Measurements from ENCODE around the gene ALMS1. TPM values are rescaled to one million over a fixed set of nuclear protein-coding genes. Genes with fewer than 3 reads are reported as not detected.

ALMS1 gene
- total and polyA plus RNA-seq, 12 donors = 6.2 to 33.3 (median 12.0) TPM

DNA sequence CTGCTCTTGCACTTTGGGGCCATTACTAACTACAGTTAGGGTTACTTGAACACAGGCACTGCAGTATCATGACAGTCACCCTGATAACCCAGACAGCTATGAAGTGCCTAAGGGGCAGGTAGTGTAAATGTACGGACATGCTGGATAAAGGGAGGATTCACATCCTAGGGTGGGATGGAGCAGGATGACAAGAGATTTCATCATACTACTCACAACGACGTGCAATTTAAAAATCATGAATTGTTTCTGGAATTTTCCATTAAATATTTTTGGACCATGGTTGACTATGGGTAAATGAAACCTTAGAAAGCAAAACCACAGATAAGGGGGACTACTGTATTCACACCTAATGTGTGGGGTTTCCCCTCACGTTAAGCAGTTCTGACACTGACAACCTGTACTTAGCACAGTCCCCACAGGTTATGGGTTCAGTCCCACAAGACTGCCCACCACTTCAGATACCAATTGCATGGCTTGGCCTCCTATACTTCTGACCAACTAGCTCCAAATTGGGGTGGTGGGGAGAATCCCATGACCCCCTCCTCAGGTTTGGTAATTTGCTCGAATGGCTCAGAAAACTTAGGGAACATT, 180.7 kb downstream of the ALMS1 start:
- no peaks in the 10 kb centered on the region for H3K36me3 ChIP-seq (replicated peaks in 1 of 2)
- no peaks in the 10 kb centered on the region for H3K9me3 ChIP-seq (replicated peaks in 1 of 3)
- H3K27ac ChIP-seq = no peak overlapping the region
- H3K4me1 ChIP-seq (replicated peaks in 1 of 2) = no peaks in the 10 kb centered on the region
- intact Hi-C loops (cut with DNase I) = no loop called here
- no peak overlapping the region for H3K4me3 ChIP-seq
- 95 to 97% (median 96%) methylated on average over 5 of the region's 5 CpGs for WGBS, 4 donors
- TF ChIP-seq, protein P1, sequence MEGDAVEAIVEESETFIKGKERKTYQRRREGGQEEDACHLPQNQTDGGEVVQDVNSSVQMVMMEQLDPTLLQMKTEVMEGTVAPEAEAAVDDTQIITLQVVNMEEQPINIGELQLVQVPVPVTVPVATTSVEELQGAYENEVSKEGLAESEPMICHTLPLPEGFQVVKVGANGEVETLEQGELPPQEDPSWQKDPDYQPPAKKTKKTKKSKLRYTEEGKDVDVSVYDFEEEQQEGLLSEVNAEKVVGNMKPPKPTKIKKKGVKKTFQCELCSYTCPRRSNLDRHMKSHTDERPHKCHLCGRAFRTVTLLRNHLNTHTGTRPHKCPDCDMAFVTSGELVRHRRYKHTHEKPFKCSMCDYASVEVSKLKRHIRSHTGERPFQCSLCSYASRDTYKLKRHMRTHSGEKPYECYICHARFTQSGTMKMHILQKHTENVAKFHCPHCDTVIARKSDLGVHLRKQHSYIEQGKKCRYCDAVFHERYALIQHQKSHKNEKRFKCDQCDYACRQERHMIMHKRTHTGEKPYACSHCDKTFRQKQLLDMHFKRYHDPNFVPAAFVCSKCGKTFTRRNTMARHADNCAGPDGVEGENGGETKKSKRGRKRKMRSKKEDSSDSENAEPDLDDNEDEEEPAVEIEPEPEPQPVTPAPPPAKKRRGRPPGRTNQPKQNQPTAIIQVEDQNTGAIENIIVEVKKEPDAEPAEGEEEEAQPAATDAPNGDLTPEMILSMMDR (IDR thresholded peaks at IDR 0.05) = no peak
- no peak for DNase-seq
- no peaks in the 10 kb centered on the region for H3K27me3 ChIP-seq

DNA sequence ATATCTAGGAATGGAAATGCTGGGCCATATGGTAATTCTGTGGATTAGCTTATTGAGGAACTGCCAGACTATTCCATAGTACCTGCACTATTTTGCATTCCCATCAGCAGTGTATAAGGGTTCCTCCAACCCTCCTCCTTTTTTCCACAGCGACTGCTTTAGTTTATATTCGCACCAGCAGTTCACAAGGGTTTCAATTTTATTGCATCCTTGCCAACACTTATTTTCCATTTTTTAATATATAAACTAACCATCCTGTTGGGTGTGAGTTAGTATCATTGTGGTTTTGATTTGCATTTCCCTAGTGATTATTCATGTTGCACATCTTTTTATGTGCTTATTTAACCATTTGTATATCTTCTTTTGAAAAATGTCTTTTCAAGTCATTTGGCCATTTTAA, 189.6 kb downstream of the ALMS1 start:
- Histone ChIP-seq H3K27me3 (no peaks in the 10 kb centered on the region), H3K36me3 (replicated peaks in 1 of 2) (no peaks in the 10 kb centered on the region), H3K27ac (no peak overlapping the region), H3K4me1 (replicated peaks in 1 of 2) (no peaks in the 10 kb centered on the region), H3K9me3 (replicated peaks in 1 of 3) (no peaks in the 10 kb centered on the region), H3K4me3 (no peak overlapping the region)
- TF ChIP-seq, protein P1 (IDR thresholded peaks at IDR 0.05) = no peak
- TF ChIP-seq POLR2A (IDR thresholded peaks at IDR 0.05) = no peak
- intact Hi-C loops (cut with DNase I) = no loop called here
- DNase-seq = no peak
- 93 to 98% (median 94%) methylated on average over 2 of the region's 2 CpGs for WGBS, 4 donors

DNA sequence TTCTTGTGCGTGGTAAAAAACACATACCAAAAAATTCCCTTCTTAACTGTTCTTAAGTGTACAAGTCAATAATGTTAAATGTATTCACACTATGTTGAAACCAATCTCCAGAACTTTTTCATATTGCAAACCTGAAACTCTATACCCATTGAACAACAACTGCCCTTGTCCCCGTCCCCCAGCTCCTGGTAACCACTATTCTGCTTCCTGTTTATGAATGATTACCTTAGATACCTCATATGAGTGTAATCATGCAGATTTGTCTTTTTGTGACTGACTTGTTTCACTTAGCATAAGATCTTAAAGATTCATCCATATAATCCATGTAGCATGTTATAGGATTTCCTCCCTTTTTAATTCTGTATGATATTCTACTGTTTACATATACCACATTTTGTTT, 196.7 kb downstream of the ALMS1 start:
- no peak overlapping the region for H3K27ac ChIP-seq
- WGBS, 4 donors = 89 to 98% (median 95%) methylated on average over 2 of the region's 2 CpGs
- no peaks in the 10 kb centered on the region for H3K9me3 ChIP-seq (replicated peaks in 1 of 3)
- H3K4me1 ChIP-seq (replicated peaks in 1 of 2) = no peaks in the 10 kb centered on the region
- intact Hi-C loops (cut with DNase I) = no loop called here
- DNase-seq = no peak
- no peaks in the 10 kb centered on the region for H3K27me3 ChIP-seq
- no peak for TF ChIP-seq POLR2A (IDR thresholded peaks at IDR 0.05)
- TF ChIP-seq, protein P1 (IDR thresholded peaks at IDR 0.05) = no peak
- no peak overlapping the region for H3K4me3 ChIP-seq
- H3K36me3 ChIP-seq (replicated peaks in 1 of 2) = no peaks in the 10 kb centered on the region

DNA sequence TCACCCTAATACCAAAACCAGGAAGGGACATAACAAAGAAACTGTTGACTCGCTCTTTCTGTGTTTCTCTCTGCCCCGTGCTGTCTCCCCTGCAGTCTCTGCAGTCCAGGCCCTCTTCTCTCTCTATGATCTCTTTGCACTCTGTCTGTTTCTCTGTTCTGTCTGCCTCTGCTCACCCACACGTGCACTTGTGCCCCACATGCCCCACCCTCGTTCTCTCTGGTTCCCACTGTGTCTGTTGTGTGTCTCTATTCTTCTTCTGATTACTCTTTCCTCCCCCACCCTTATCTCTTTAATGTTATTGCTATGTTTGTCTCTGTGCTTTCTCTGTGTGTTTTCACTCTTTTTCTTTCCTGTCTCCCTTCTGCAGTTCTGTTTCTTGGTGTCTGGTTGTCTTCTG, 202.5 kb downstream of the ALMS1 start:
- intact Hi-C loops (cut with DNase I) = no loop called here
- no peaks in the 10 kb centered on the region for H3K9me3 ChIP-seq (replicated peaks in 1 of 3)
- H3K4me3 ChIP-seq = no peak overlapping the region
- DNase-seq = no peak
- H3K36me3 ChIP-seq (replicated peaks in 1 of 2) = no peaks in the 10 kb centered on the region
- no peaks in the 10 kb centered on the region for H3K27me3 ChIP-seq
- TF ChIP-seq, protein P1 (IDR thresholded peaks at IDR 0.05) = no peak
- TF ChIP-seq POLR2A (IDR thresholded peaks at IDR 0.05) = no peak
- H3K4me1 ChIP-seq (replicated peaks in 1 of 2) = no peaks in the 10 kb centered on the region
- 59 to 73% (median 70%) methylated on average over 4 of the region's 4 CpGs for whole genome bisulfite sequencing, 4 donors
- H3K27ac ChIP-seq = no peak overlapping the region

Measured in adrenal gland (tissue), 12 donors.